ENCODE measurements around the gene KRTAP8-1.

The KRTAP8-1 gene

DNA sequence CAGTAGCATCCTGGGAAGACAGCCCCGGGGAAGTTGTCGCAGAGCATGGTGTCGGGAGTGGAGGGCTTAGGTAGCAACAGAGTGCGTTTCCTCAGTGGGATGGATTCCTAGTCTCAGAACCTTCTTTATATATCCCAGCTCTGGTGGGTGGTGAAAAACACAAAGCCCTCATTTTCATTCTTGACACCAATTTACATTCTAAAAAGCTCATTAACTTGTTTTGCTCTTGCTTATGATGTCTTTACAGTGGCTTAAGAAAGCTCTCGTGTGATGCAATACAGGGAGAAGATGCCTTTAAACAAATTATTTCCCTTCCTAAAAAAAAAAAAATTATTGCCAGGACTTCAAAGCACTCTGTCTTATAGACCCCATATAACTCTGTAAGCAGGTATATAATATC lies at the start of gene KRTAP8-1:
KRTAP8-1 (minus strand) TSS at position 101 of the 400 bp plus-strand sequence; CDS start at position 47, 54 bp downstream.
- DNase-seq (ENCODE audit: low read depth in 2 of 2) = no peak

- no peak for DNase-seq (ENCODE audit: low read depth in 2 of 2)
These were observed 34.8 kb upstream of the KRTAP8-1 start for GRCh38 chr21:30847627-30848500.

DNA sequence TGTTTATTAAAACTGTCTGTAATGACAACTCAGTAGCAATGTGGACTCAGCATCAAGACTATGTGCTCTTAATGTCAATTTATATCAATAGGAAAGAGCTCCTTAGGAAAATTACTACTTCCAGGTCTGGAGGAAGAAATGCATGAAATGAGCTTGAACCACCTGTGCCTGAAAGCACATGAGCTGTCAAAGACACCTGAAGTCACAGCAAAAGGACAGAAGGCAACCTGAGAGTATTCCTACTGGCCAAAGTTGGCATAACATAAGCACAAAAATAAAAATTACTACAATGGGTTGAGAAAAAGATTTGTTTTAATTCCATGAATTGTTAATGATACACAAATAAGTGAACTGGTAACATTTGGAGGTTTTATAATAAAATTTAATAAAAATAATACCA lies 29.9 kb upstream of the KRTAP8-1 start:
- no peak for DNase-seq (ENCODE audit: low read depth in 2 of 2)

- DNase-seq (ENCODE audit: low read depth in 2 of 2) = peak; percentile 1 to 8
These were observed 26.2 kb upstream of the KRTAP8-1 start for GRCh38 chr21:30839304-30839703.

DNA sequence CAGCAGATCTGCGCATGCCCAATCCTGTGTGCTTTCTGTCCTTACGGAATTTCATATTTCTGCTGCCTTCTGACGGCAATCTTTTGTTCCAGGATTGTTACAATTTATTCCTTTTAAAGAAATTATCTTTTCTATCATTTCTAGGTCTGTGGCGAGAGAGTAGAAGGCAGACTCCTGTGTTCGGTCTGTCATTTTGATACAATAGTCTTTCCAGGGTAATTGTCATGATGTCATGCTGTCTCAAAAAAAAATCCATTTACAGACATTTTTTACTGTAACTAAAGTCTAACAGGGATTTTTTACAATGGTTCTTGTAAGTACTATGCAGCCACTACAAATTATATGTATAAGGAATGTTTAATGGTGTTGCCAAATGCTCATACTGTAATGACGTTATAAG lies 25.5 kb upstream of the KRTAP8-1 start:
- DNase-seq (ENCODE audit: low read depth in 2 of 2) = no peak

DNA sequence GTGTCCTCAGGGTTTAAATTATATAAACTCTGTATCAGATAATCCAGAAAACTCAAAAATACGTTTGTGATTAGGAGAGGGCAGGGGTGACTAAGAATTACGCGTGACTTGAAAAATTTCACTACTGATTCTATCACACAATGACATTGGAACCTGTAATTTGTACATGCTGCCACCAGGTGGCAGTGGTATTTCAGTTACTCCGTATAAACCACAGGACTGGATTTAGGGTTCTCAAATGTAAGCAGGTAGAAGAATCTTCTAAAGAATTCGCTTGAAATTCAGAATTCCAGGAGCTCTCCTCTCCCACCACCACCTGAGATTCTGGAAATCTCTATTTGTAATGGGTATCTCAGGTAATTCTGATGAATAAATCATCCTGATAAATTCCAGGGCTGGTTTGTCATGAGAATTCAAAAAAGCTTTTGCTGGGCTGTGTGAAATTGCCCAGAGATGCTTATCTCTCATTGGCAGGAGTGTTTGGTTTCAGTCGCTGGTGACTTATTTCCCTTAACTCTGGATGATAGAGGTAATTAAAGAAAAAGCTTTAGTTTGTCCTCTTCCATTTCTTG lies 18.2 kb upstream of the KRTAP8-1 start:
- DNase-seq (ENCODE audit: low read depth in 2 of 2) = no peak

GRCh38 chr21:30829659-30830058 lies 16.6 kb upstream of the KRTAP8-1 start, which contains the start of gene KRTAP7-1:
KRTAP7-1 (minus strand) TSS chr21:30829759; CDS start chr21:30829698, 61 bp downstream.
- DNase-seq (ENCODE audit: low read depth in 2 of 2) = no peak

DNA sequence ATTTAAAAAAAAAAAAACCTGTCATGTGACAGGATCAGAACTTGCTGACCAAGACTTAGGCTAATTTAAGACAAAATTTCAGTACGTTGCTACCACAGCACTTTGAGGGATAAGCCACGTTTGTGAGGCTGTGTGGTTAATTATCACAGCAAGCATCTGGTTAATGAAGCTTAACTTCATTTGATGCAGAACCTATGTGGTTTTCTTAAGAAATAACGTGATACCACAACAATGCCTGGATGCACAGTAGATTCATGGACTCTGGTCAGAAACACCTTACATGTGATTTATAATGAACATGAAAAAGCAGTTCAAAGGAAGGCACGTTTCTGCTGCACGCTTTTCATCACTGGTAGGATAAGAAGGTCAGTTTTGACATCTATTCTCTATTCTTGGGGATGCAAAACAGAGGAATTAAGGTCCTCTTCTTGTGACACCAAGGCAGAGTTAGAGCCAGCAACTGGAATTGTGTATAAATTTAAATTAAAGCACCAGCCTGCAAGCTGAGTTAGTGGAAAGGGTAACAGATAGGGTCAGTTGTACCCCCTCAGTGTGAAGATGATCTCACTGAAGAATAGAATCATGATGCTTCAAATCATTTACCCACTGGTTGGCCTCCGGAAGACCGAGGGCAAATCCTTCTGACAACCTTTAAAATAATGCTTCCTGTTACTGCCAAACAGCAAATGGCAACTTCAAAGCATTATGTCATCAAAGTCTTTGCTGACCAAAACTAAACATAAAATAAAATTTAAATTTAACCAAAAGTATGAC lies 6.0 kb upstream of the KRTAP8-1 start:
- no peak for DNase-seq (ENCODE audit: low read depth in 2 of 2)

DNA sequence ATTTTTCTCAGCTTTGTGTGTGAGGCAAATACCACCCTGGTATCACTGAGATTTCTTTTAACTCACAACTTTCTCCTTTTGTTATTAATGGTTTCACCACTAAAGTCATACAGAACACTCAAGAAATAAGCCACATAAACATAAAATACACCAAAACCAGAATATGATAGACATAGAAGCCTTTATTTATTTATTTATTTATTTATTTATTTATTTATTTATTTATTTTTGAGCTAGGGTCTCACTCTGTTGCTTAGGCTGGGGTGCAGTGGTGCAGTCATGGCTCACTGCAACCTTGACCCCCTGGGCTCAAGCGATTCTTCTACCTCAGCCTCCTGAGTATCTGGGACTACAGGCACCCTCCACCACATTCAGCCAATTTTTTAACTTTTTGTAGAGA lies 12.5 kb downstream of the KRTAP8-1 start:
- DNase-seq (ENCODE audit: low read depth in 2 of 2) = no peak

GRCh38 chr21:30793581-30794314 lies 19.3 kb downstream of the KRTAP8-1 start:
- DNase-seq (ENCODE audit: low read depth in 2 of 2) = no peak

- no peak for DNase-seq (ENCODE audit: low read depth in 2 of 2)
These were observed 33.8 kb downstream of the KRTAP8-1 start for GRCh38 chr21:30779249-30779648.

DNA sequence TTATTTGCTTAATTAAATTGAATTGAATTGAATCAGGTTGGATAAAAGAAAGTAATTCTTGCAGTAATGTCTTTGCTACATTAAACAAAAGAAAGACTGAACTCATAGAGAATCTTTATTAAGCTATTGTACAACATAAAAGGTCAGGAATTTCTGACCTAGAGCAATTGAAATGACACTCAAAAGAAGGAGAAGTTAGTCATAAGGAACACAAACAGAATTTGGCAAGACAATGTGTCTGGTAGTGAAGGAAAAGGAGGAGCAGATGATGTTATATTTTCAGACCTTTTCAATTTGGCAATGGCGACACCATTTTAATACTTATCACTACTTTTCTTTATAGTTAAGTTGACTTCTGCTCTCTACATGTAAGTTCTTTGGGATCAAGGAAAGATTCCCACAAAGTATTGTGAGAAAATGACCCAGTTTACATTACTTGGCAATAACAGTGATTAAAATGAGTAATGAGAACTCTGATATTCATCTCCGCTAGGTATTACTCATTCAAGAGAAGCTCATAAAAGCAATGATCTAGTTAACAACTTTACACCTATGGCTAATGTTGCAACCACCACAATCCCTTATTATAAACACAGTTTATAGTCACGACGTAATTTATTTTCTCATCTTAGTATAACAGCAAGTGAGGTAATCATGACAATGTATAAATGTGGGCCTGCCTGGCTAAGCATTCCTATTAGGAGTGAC lies 43.2 kb downstream of the KRTAP8-1 start:
- DNase-seq (ENCODE audit: low read depth in 2 of 2) = no peak
